HepG2 (cell line): Measurements from ENCODE around the gene EFS. TPM values are rescaled to one million over a fixed set of nuclear protein-coding genes. Genes with fewer than 3 reads are reported as not detected.

Experiments
- ATRX ChIP-seq: sonication (generic); formaldehyde crosslinking; IDR thresholded peaks from 2 replicates; pipeline ENCODE4 v1.4.0; 2020; ENCODE audit warnings: missing genetic modification reagents, borderline replicate concordance
- CBX2 ChIP-seq, 2 experiments: fragments of 200-600 bp in 1 of 2; sonication (generic); formaldehyde crosslinking in 1 of 2; IDR thresholded peaks; 2 replicates each; pipeline versions ENCODE4 v1.7.0 to v1.8.1; 2018 to 2022; ENCODE audit warnings: low read depth in 2 of 2, low read length in 1 of 2, mild to moderate bottlenecking in 1 of 2, missing genetic modification reagents in 1 of 2
- CEBPB ChIP-seq: IDR thresholded peaks from 2 replicates; pipeline ENCODE4 v1.6.1; 2011; ENCODE audit warnings: low read depth, low read length, improper control_type of control experiment, borderline replicate concordance
- HDAC6 ChIP-seq: fragments of 200-600 bp; sonication (generic); IDR thresholded peaks from 2 replicates; pipeline ENCODE4 v1.7.0; 2017; ENCODE audit warnings: mild to moderate bottlenecking, antibody characterized with exemption, low read length, low read depth
- KDM4B ChIP-seq: sonication (generic); formaldehyde crosslinking; IDR thresholded peaks from 2 replicates; pipeline ENCODE4 v1.4.0; 2020; ENCODE audit warnings: missing genetic modification reagents
- NR2F6 ChIP-seq, 2 experiments: IDR thresholded peaks; 2 replicates each; pipeline ENCODE4 v1.6.1; 2016; ENCODE audit warnings: antibody characterized with exemption in 1 of 2, mild to moderate bottlenecking in 1 of 2
- PAX8 ChIP-seq: sonication (generic); formaldehyde crosslinking; IDR thresholded peaks from 2 replicates; pipeline ENCODE4 v1.8.0; 2022; ENCODE audit warnings: mild to moderate bottlenecking, missing genetic modification reagents, borderline replicate concordance
- POLR2A ChIP-seq, 2 experiments: IDR thresholded peaks; 2 replicates each; pipeline ENCODE4 v1.6.1; 2011; ENCODE audit warnings: low read depth in 2 of 2, low read length in 2 of 2, mild to moderate bottlenecking in 1 of 2, moderate library complexity in 1 of 2; ENCODE audit not compliant: insufficient read depth in 1 of 2
- RBAK ChIP-seq: sonication (generic); formaldehyde crosslinking; IDR thresholded peaks from 2 replicates; pipeline ENCODE4 v1.5.1; 2020; ENCODE audit warnings: mild to moderate bottlenecking, missing genetic modification reagents
- RFX5 ChIP-seq: IDR thresholded peaks from 2 replicates; pipeline ENCODE4 v1.6.1; 2011; ENCODE audit warnings: low read depth, low read length, improper control_type of control experiment
- SSRP1 ChIP-seq: IDR thresholded peaks from 2 replicates; pipeline ENCODE4 v1.6.1; 2016; ENCODE audit warnings: control low read depth
- TEAD2 ChIP-seq: sonication (generic); formaldehyde crosslinking; IDR thresholded peaks from 2 replicates; pipeline ENCODE4 v1.9.0; 2021; ENCODE audit warnings: missing genetic modification reagents
- ZBTB1 ChIP-seq: sonication (generic); formaldehyde crosslinking; IDR thresholded peaks from 2 replicates; pipeline ENCODE4 v1.4.0; 2020; ENCODE audit warnings: missing genetic modification reagents, borderline replicate concordance
- ZBTB7A ChIP-seq: sonication (generic); formaldehyde crosslinking; IDR thresholded peaks from 2 replicates; pipeline ENCODE4 v1.8.0; 2022; ENCODE audit warnings: mild to moderate bottlenecking, missing genetic modification reagents
- ZC3H4 ChIP-seq: sonication (generic); formaldehyde crosslinking; IDR thresholded peaks from 2 replicates; pipeline ENCODE4 v1.4.0; 2020; ENCODE audit warnings: missing genetic modification reagents, borderline replicate concordance
- ZNF10 ChIP-seq: sonication (generic); formaldehyde crosslinking; IDR thresholded peaks from 2 replicates; pipeline ENCODE4 v1.4.0; 2020; ENCODE audit warnings: mild to moderate bottlenecking, low read depth, missing genetic modification reagents, borderline replicate concordance
- ZNF44 ChIP-seq: sonication (generic); formaldehyde crosslinking; IDR thresholded peaks from 2 replicates; pipeline ENCODE4 v1.5.1; 2020; ENCODE audit warnings: mild to moderate bottlenecking, missing genetic modification reagents
- ZNF792 ChIP-seq: IDR thresholded peaks from 2 replicates; pipeline ENCODE4 v1.6.1; 2016
- ZSCAN29 ChIP-seq: sonication (generic); formaldehyde crosslinking; conservative IDR thresholded peaks from 2 replicates; pipeline ENCODE4 v1.4.0; 2020; ENCODE audit warnings: mild to moderate bottlenecking, missing genetic modification reagents
- polyA plus RNA-seq, 8 experiments: library from polyadenylated mRNA; depleted of rRNA in 3 of 8; stranded (reverse) in 7 of 8; unstranded in 1 of 8; fragments of >200 nt; fragmentation: Illumina TruSeq in 4 of 8; extraction: Trizol in 4 of 8; gene quantifications; 2 replicates each; pipeline versions ENCODE4 v1.2.1 to v1.2.3, GENCODE V29; 2011 to 2016; ENCODE audit warnings: low read depth in 4 of 8, missing spikeins in 1 of 8, mixed read lengths in 1 of 8; ENCODE audit not compliant: insufficient read depth in 1 of 8
- total RNA-seq, 5 experiments: library from RNA; depleted of rRNA; stranded (reverse); fragments of >200 nt; fragmentation: Illumina TruSeq; extraction: Trizol; gene quantifications; 2 replicates each; pipeline ENCODE4 v1.2.3, GENCODE V29; 2016; ENCODE audit warnings: low read depth in 1 of 5
- TF ChIP-seq, protein P1 (sequence below): sonication (generic); formaldehyde crosslinking; IDR thresholded peaks from 2 replicates; pipeline ENCODE4 v1.5.1; 2020; ENCODE audit warnings: mild to moderate bottlenecking, missing genetic modification reagents, moderate library complexity
- TF ChIP-seq, protein P2 (sequence below): sonication (generic); formaldehyde crosslinking; IDR thresholded peaks from 2 replicates; pipeline ENCODE4 v1.8.1; 2023; ENCODE audit warnings: mild to moderate bottlenecking, missing genetic modification reagents
- TF ChIP-seq, protein P3 (sequence below): sonication (generic); formaldehyde crosslinking; IDR thresholded peaks from 2 replicates; pipeline ENCODE4 v1.5.0; 2020; ENCODE audit warnings: missing genetic modification reagents
- TF ChIP-seq, protein P4 (sequence below): sonication (generic); formaldehyde crosslinking; IDR thresholded peaks from 2 replicates; pipeline ENCODE4 v1.4.0; 2020; ENCODE audit warnings: missing genetic modification reagents

The EFS gene
- total and polyA plus RNA-seq, 2 of the 13 experiments (the other 11 are each of a cell fraction or from before 2014, with no cell fraction given), result not detected

DNA sequence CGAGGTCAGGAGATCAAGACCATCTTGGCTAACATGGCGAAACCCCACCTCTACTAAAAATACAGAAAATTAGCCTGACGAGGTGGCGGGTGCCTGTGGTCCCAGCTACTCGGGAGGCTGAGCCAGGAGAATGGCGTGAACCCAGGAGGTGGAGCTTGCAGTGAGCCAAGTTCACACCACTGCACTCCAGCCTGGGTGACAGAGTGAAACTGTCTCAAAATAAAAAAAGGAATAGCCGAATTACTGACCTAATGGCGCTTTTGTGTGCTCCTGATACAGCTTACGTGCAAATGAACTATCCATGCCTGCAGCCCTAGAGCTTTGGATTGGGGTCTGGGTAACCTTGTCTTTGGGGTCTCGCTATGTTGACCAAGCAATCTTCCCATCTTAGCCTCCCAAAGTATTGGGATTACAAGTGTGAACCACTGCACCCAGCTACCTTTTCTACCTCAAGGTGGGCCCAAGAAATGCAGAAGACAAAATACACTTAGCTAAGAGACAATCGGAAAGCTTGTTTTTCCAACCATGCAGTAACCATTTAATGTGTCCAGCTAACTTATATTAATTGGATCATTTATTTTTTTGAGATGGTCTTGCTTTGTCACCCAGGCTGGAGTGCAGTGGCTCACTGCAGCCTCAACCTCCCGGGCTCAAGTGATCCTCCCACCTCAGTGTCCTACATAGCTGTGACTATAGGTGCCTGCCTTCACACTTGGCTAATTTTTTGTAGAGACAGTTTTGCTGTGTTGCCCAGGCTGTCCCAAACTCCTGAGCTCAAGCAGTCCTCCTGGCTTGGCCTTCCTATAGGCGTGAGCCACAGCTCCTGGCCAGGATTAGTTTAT lies 38.3 kb downstream of the EFS start (continued):
- TF ChIP-seq, protein P1, sequence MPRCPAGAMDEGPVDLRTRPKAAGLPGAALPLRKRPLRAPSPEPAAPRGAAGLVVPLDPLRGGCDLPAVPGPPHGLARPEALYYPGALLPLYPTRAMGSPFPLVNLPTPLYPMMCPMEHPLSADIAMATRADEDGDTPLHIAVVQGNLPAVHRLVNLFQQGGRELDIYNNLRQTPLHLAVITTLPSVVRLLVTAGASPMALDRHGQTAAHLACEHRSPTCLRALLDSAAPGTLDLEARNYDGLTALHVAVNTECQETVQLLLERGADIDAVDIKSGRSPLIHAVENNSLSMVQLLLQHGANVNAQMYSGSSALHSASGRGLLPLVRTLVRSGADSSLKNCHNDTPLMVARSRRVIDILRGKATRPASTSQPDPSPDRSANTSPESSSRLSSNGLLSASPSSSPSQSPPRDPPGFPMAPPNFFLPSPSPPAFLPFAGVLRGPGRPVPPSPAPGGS (CRISPR knock-in tag), result no peak
- TF ChIP-seq RBAK (CRISPR knock-in tag), result no peak
- TF ChIP-seq NR2F6 (IDR thresholded peaks at IDR 0.05), result no peak
- peak; percentile 15; the same call in 1 of the 2 replicates for TF ChIP-seq NR2F6 (CRISPR knock-in tag; IDR thresholded peaks at IDR 0.05)
- peak; percentile 93; the same call in 1 of the 2 replicates for TF ChIP-seq SSRP1
- TF ChIP-seq, protein P2, sequence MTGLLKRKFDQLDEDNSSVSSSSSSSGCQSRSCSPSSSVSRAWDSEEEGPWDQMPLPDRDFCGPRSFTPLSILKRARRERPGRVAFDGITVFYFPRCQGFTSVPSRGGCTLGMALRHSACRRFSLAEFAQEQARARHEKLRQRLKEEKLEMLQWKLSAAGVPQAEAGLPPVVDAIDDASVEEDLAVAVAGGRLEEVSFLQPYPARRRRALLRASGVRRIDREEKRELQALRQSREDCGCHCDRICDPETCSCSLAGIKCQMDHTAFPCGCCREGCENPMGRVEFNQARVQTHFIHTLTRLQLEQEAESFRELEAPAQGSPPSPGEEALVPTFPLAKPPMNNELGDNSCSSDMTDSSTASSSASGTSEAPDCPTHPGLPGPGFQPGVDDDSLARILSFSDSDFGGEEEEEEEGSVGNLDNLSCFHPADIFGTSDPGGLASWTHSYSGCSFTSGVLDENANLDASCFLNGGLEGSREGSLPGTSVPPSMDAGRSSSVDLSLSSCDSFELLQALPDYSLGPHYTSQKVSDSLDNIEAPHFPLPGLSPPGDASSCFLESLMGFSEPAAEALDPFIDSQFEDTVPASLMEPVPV (CRISPR knock-in tag), result no peak
- TF ChIP-seq ZNF10 (CRISPR knock-in tag), result no peak
- peak; percentile 41 for TF ChIP-seq ZC3H4 (CRISPR knock-in tag)
- TF ChIP-seq KDM4B (CRISPR knock-in tag), result no peak
- no peak for TF ChIP-seq HDAC6
- no peak for TF ChIP-seq RFX5
- 0 out of 2 replicates have a peak, but pooled peaks have one; percentile 49 for TF ChIP-seq PAX8 (CRISPR knock-in tag)
- TF ChIP-seq ZBTB7A (CRISPR knock-in tag), result 0 out of 2 replicates have a peak, but pooled peaks have one; percentile 45
- TF ChIP-seq TEAD2 (CRISPR knock-in tag), result 0 out of 2 replicates have a peak, but pooled peaks have one; percentile 13
- TF ChIP-seq ZSCAN29, result no peak
- TF ChIP-seq, protein P3, sequence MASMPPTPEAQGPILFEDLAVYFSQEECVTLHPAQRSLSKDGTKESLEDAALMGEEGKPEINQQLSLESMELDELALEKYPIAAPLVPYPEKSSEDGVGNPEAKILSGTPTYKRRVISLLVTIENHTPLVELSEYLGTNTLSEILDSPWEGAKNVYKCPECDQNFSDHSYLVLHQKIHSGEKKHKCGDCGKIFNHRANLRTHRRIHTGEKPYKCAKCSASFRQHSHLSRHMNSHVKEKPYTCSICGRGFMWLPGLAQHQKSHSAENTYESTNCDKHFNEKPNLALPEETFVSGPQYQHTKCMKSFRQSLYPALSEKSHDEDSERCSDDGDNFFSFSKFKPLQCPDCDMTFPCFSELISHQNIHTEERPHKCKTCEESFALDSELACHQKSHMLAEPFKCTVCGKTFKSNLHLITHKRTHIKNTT (CRISPR knock-in tag), result no peak
- no peak for TF ChIP-seq ZBTB1 (CRISPR knock-in tag)
- TF ChIP-seq, protein P4, sequence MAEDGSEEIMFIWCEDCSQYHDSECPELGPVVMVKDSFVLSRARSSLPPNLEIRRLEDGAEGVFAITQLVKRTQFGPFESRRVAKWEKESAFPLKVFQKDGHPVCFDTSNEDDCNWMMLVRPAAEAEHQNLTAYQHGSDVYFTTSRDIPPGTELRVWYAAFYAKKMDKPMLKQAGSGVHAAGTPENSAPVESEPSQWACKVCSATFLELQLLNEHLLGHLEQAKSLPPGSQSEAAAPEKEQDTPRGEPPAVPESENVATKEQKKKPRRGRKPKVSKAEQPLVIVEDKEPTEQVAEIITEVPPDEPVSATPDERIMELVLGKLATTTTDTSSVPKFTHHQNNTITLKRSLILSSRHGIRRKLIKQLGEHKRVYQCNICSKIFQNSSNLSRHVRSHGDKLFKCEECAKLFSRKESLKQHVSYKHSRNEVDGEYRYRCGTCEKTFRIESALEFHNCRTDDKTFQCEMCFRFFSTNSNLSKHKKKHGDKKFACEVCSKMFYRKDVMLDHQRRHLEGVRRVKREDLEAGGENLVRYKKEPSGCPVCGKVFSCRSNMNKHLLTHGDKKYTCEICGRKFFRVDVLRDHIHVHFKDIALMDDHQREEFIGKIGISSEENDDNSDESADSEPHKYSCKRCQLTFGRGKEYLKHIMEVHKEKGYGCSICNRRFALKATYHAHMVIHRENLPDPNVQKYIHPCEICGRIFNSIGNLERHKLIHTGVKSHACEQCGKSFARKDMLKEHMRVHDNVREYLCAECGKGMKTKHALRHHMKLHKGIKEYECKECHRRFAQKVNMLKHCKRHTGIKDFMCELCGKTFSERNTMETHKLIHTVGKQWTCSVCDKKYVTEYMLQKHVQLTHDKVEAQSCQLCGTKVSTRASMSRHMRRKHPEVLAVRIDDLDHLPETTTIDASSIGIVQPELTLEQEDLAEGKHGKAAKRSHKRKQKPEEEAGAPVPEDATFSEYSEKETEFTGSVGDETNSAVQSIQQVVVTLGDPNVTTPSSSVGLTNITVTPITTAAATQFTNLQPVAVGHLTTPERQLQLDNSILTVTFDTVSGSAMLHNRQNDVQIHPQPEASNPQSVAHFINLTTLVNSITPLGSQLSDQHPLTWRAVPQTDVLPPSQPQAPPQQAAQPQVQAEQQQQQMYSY (CRISPR knock-in tag), result no peak
- TF ChIP-seq ZNF44 (CRISPR knock-in tag), result no peak
- TF ChIP-seq ATRX (CRISPR knock-in tag), result no peak
- no peak for TF ChIP-seq CBX2 (IDR thresholded peaks at IDR 0.05; ENCODE audit: low read depth, low read length)
- TF ChIP-seq CBX2 (CRISPR knock-in tag; IDR thresholded peaks at IDR 0.05; ENCODE audit: low read depth), result no peak
- TF ChIP-seq CEBPB, result no peak
- TF ChIP-seq POLR2A (IDR thresholded peaks at IDR 0.05; ENCODE audit: insufficient read depth in 1 of 2, low read depth in 2 of 2, low read length in 2 of 2), result peak in 1 of 2 experiments; percentile 60; a peak in 2 of 4 replicates
- no peak for TF ChIP-seq ZNF792
